Stimulated activated CD4-positive, alpha-beta T cell treated with anti-CD3 and anti-CD28 coated beads, Interleukin-1b, Interleukin-23, amount 100 ng/mL, for 48 hours (primary cell): Measurements from ENCODE around the gene HIF1AN.
"Not testable (repeated sequence)": the region's sequence is repeated elsewhere in the genome, so short reads cannot be mapped to it uniquely, and the experiment has no call there.

Source experiments
- DNase-seq: peaks from one replicate; pipeline ENCODE4 v3.0.0-alpha.2; 2020

HIF1AN gene

DNA sequence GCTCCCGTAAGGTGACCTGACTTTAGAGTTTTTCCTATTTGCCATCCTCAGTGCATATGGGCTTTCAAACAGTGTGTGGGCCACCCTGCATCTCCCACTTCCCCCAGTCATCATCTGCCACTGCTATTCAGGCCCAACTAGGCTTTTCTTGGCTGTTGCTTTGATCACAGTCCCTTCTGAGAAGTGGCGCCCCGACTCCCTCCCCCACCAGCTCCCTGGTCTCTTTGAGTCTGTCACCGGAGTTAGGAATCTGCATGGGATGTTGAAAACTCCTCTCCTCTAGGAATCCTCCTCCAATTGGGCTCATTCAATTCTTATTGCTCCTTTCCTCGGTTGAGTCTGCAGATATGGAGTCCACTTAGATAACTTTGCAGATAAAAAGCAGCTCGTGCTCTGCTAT is 32.1 kb downstream of the HIF1AN start:
- no peak for DNase-seq

DNA sequence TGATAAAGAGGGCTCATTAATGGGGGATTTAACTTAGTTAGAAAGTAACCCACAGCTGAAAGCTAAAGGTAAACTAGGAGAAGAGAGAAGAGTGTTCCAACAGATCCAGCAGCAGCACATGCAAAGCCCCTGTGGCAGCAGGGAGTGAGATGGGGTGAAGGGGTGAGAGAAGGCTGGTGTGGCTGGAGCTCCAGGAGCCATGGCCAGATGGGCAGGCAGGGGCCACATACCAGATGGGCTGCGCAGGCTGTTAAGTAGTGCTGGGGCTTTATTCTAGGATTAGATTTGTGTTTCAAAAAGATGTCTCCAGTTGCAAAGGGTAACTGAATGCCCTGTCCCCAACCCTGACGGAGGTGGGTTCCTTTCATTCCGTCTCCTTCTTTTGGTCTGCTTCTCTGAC is 33.2 kb downstream of the HIF1AN start:
- DNase-seq: no peak

DNA sequence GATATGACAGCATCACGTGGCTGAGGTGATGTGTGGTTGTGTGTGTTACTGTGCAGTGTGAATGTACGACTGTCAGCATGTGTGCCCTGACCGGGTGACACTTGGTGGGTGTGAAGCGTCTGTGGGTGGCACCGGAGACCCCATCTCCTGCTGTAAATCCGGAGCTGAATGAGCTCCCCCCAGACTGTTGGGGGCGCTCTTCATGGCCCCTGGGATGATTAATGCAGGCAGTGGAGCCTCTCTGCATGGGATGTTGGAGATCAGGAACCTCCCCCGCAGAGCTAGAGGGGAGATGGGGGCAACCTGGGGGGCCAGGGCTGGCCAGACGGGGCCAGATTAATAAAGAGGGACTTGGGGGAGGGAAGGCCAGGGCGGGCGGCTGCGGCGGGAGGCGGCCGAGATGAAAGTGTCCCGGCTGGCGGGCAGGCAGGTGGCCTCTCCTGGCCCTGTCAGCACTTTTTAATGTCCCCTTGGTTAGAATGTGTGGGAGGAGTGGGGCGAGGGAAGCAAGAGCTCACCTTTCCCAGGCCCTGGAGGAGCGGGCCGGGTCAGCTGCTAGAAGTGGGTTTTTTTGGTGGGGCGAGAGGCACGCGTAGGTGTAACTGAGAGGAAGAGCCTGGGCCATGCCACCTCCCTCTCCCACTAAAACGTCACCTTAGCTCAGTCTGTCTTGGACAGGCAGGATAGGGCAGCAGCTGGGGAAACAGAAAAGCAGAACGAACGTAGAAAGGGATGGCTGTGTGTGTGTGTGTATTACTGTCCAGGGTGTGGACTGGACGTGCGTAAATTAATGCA is 34.1 kb downstream of the HIF1AN start:
- DNase-seq: no peak

DNA sequence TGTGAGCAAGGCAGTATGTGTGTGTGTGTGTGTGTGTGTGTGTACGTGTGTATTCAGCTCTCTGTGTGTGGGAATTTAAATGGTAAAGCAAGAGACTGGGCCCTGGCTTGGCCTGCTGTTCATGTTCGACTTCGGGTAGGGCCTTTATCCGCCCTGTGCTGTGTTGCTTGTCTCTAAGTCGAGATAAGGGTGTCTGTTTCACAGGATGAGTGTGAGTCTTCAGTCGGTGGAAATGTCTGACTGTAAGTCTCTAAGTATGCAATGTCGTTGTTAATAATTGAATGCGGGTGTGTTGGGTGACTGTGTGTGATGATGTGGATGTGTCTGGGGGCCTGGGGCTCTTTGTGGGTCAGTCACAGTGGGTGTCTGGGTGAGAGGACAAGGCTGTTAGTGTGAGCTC is 34.8 kb downstream of the HIF1AN start:
- DNase-seq: no peak

GRCh38 chr10:100571084-100571856 is 35.5 kb downstream of the HIF1AN start:
- DNase-seq: no peak

DNA sequence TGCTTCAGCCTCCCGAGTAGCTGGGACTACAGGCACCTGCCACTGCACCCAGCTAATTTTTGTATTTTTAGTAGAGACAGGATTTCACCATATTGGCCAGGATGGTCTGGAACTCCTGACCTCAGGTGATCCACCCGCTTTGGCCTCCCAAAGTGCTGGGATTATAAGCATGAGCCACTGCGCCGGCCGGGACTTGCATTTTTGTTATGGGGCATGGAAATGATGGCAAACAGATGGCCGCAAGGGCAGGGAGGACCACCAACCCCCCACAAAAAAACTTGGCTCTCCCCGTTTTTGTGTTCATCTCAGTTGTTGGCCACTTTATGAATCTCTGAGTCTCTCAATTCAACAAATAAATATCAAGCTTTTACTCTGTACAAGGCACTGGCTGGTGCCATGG is 39.4 kb downstream of the HIF1AN start:
- DNase-seq: not testable (repeated sequence)

DNA sequence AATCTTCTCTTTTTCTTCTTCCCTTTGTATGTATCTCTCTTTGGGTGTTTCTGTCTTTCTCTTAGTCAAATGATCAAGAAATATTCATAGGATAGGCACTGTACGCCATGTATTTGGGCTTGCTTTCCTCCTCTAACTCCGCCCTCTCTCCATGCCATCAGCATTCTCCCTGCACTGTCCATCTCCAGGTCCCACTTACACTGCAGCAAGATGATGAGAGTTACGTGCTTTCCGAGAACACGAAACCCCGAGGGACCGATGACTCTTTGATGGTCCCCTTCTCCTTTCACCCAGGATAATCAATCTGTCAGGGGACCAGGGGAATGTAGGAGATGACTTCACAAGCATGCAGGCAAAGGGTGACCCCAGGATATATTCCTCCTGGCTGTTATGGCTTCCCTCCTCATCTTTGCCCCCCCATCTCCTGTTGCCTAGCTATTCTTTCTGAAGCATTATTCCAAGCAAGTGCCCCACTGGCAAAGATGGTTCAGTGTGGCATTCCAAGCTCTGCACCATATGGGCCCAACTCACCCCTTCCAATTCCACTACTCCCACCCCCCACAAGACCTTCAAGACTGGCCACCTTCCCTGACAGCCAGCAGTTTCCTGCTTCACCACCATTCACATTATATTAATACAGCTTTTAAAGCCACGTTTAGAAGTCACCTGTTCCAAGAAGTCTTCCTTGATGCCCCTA is 40.0 kb downstream of the HIF1AN start:
- no peak for DNase-seq

- DNase-seq: no peak
These were observed 40.5 kb downstream of the HIF1AN start for GRCh38 chr10:100576282-100576635.

- no peak for DNase-seq
These were observed 43.7 kb downstream of the HIF1AN start for GRCh38 chr10:100579261-100580090.

- no peak for DNase-seq
These were observed 51.2 kb downstream of the HIF1AN start for GRCh38 chr10:100586959-100587358.

- no peak for DNase-seq
These were observed 62.4 kb downstream of the HIF1AN start for GRCh38 chr10:100598166-100598565.

- DNase-seq: no peak
These were observed 64.5 kb downstream of the HIF1AN start for GRCh38 chr10:100600218-100600617.

GRCh38 chr10:100607439-100607838 is 71.7 kb downstream of the HIF1AN start:
- DNase-seq: no peak
